Stimulated activated CD8-positive, alpha-beta memory T cell treated with anti-CD3 and anti-CD28 coated beads, Interleukin-7, amount 100 ng/mL, for 1 hour (primary cell): Measurements from ENCODE around the gene COX18.

Experiments
- DNase-seq, 2 donors: peaks; one replicate each; pipeline ENCODE4 v3.0.0-alpha.2; 2020; ENCODE audit warnings: low read depth in 2 of 2

COX18 gene, protein sequence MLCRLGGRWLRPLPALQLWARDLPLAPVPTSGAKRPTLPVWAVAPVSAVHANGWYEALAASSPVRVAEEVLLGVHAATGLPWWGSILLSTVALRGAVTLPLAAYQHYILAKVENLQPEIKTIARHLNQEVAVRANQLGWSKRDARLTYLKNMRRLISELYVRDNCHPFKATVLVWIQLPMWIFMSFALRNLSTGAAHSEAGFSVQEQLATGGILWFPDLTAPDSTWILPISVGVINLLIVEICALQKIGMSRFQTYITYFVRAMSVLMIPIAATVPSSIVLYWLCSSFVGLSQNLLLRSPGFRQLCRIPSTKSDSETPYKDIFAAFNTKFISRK

GRCh38 chr4:73069338-73070073, at the start of gene COX18:
Gene COX18, minus strand, starts transcription at chr4:73069716. Its CDS starts 67 bp downstream, at chr4:73069649.
- DNase-seq, result peak; percentile 88 to 90

DNA sequence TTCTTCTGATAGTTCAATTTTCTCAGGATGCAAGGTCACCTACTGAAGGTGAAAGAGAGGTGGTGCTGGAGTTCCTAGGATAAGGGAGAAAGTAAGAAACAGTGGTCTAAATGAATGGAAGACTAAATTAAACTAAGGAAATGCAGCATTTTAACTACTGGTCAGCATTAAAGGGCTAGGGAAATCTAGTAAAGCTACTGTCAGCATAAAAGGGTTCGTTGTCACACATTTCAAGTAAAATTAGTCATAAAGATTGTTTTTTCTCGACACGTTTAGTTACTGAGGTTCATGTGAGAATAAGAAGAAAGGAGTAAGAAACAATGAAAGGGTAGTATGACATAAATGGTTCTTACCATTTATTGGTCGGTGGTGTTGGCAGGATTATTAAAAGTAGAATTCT, 40.0 kb upstream of the COX18 start:
- no peak for DNase-seq

GRCh38 chr4:73104695-73105094, 35.2 kb upstream of the COX18 start:
- no peak for DNase-seq

DNA sequence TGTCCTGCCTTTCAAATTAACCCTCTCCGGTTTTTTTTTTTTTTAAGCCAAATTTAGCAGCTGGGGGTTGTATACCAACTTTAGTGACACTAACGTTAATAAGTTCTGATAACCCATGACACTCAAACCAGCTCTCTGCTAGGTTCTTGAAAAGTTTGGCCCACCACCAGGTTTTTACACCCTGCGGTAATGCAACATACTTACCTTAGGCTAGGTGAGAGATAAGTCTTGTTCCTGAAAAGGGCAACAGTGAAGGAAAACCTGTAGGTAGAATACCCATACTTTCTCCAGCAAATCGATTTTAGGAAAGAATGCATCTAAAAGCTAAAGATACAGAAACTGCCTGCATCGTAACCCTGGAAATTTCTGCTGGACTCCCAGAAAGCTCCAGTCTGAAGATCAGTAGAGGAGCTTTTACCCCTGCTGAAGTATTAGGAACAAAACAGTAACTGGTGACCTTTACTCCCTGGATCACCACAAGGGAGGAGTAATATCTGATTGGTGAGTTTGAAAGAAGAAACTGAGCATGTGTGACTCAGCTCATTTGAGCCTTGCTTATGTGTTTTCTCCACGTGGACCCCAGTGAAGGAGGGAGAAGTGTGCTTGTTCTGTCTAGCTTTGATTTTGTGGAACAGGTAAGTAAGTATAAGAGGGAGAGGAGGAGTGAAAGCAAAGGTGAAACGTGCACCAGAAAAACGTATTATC, 34.4 kb upstream of the COX18 start:
- DNase-seq, result no peak

- no peak for DNase-seq
Observed at GRCh38 chr4:73099143-73099542, 29.6 kb upstream of the COX18 start.

GRCh38 chr4:73098713-73099112, 29.2 kb upstream of the COX18 start:
- DNase-seq, result no peak

- DNase-seq, result no peak
Observed at GRCh38 chr4:73098016-73098415, 28.5 kb upstream of the COX18 start.

- no peak for DNase-seq
Observed at GRCh38 chr4:73092868-73093267, 23.4 kb upstream of the COX18 start.

- DNase-seq, result no peak
Observed at GRCh38 chr4:73090738-73091137, 21.2 kb upstream of the COX18 start.

DNA sequence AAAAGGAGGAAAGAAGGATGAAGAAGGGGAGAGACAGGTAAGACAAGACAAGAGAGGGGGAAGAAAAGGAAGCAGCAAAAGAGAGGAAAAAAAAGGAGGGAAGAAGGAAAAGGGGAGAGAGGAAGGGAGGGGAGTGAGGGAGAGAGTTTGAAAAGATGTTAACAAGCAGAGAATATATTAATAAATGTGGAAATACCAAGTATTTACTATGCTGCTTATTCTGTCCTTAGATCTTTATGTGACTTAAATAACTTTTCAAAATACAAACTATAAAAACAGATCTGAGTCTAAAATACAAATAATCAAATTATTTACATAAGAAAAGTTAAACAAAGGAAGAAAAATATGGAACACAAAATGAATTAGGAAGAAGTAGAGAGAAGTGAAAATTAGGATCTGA, 18.4 kb upstream of the COX18 start:
- no peak for DNase-seq

DNA sequence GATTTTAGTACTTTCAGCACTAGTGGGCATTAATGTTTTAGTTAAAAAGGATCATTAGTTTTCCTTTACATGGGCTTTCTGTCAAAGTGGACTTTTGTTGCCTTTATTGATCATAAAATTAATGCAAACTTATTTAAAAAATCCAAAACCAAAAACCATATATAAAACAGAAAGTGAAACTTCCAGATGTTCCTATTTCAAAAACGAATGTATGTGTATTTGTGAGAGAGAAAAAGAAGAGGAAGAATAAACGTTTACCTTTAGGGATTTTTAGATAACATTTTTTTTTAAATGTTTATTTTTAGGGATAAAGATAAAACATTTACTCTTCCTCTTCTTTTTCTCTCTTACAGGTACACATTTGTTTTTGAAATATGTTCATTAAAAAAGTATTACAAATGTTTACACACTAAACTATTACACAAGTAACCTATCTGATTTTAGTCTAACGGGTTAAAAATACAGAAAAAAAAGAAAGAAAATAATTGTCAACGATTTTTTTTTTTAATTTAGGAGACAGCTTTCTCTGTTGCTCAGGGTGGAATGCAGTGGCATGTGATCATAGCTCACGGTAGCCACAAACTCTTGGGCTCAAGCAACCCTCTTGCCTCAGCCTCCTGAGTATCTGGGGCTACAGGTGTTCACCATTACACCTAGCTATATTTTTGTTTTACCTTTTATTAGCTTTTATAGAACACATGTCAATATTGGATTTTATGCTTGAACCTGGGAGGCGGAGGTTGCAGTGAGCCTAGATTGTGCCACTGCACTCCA, 16.8 kb upstream of the COX18 start:
- no peak for DNase-seq

- no peak for DNase-seq
Observed at GRCh38 chr4:73080789-73081188, 11.3 kb upstream of the COX18 start.

GRCh38 chr4:73075832-73076231, 6.3 kb upstream of the COX18 start:
- DNase-seq, result no peak

DNA sequence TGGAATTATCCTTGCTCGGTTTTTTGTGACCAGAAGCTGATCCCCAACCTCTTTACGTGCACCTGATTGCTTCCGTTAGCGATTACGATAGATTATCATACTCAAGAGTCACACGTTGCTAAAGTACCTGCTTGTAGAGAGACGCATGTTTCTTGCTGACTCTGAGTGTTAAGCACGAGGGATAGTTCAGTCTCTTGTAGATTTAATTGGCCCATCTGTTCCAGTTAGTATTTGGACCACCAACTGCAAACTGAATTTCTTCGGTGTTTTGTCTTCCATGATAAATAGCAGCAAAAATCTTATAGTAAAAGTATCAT, 516 bp upstream of the COX18 start:
- DNase-seq, result no peak

- no peak for DNase-seq
Observed at GRCh38 chr4:73068491-73069337, 802 bp downstream of the COX18 start.

DNA sequence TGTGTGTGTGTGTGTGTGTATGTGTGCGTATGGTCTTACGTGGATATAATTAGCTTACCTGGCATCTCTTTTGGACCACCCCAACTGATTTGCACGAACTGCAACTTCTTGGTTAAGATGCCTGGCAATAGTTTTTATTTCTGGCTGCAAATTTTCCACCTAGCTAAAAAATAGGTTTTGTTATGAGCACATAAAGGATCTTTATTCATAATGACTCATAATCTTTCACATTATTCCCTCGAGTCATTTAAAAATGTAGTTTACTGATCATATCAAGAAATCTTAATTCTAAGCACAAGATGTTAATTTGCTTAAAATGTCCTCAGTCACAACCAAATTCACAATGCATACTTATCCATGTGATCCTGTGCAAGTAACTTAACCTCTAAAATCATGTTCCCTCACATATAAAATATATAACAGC, 1.5 kb downstream of the COX18 start:
- no peak for DNase-seq

GRCh38 chr4:73066928-73067327, 2.6 kb downstream of the COX18 start:
- DNase-seq, result no peak

DNA sequence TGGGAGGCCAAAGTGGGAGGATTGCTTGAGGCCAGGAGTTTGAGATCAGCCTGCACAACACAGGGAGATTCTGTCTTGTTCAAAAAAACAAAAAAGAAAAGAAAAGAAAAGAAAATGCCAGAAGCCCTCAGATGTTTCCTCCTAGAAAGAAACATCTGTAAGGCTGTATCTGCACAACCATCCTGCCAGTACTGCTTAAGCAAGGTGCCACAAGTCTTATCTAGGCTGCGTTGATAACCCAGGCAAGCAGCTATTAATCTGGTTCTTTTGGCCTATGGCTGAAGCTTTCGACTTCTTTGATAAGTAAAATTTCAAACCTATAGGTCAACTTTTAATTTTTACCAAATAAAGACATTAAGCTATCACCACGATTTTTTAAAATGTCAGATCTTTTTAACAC, 3.1 kb downstream of the COX18 start:
- no peak for DNase-seq

GRCh38 chr4:73064536-73064935, 5.0 kb downstream of the COX18 start:
- no peak for DNase-seq

- DNase-seq, result no peak
Observed at GRCh38 chr4:73055241-73055897, 14.1 kb downstream of the COX18 start.
